Endodermal cell (in vitro differentiated cells): Measurements from ENCODE around the gene ATP1A1. TPM values are rescaled to one million over a fixed set of nuclear protein-coding genes. Genes with fewer than 3 reads are reported as not detected.

Experiments
- DNase-seq: peaks from one replicate; pipeline ENCODE4 v3.0.0-alpha.2; 2017
- H3K27ac ChIP-seq: 2 replicates; pipeline ENCODE4 v1.5.1; 2013; ENCODE audit warnings: mild to moderate bottlenecking, low read depth, low read length, moderate library complexity
- H3K27me3 ChIP-seq: 2 replicates; pipeline ENCODE4 v1.6.1; 2013; ENCODE audit warnings: mild to moderate bottlenecking, low read length, moderate library complexity; ENCODE audit not compliant: insufficient read depth, control insufficient read depth, poor library complexity, severe bottlenecking
- H3K36me3 ChIP-seq: 2 replicates; pipeline ENCODE4 v1.7.0; 2013; ENCODE audit warnings: mild to moderate bottlenecking, low read length, moderate library complexity; ENCODE audit not compliant: control insufficient read depth, insufficient read depth
- H3K4me1 ChIP-seq: one replicate; pipeline ENCODE4 v1.7.0; 2013; ENCODE audit warnings: low read length; ENCODE audit not compliant: control insufficient read depth, insufficient read depth
- H3K4me3 ChIP-seq: 2 replicates; pipeline ENCODE4 v1.5.1; 2013; ENCODE audit warnings: mild to moderate bottlenecking, low read length, moderate library complexity
- H3K9ac ChIP-seq: 2 replicates; pipeline ENCODE4 v1.6.1; 2013; ENCODE audit warnings: mild to moderate bottlenecking, low read length, moderate library complexity; ENCODE audit not compliant: poor library complexity, severe bottlenecking; ENCODE audit errors: extremely low read depth
- H3K9me3 ChIP-seq: 2 replicates; pipeline ENCODE4 v1.6.1; 2013; ENCODE audit warnings: mild to moderate bottlenecking, low read length, moderate library complexity; ENCODE audit not compliant: control insufficient read depth
- H3K27ac Mint-ChIP-seq: 2 replicates; pipeline ENCODE4 v1.8.0; 2020; ENCODE audit warnings: mixed read lengths
- H3K27me3 Mint-ChIP-seq: 2 replicates; pipeline ENCODE4 v1.8.0; 2021; ENCODE audit warnings: mild to moderate bottlenecking, mixed read lengths; ENCODE audit not compliant: insufficient read depth
- H3K36me3 Mint-ChIP-seq: 2 replicates; pipeline ENCODE4 v1.8.0; 2020; ENCODE audit warnings: low read depth, mixed read lengths
- H3K4me1 Mint-ChIP-seq: 2 replicates; pipeline ENCODE4 v1.8.0; 2020; ENCODE audit warnings: mixed read lengths
- H3K4me3 Mint-ChIP-seq: 2 replicates; pipeline ENCODE4 v1.8.0; 2020; ENCODE audit warnings: mild to moderate bottlenecking, moderate library complexity, mixed read lengths
- H3K9me3 Mint-ChIP-seq: 2 replicates; pipeline ENCODE4 v1.8.0; 2020; ENCODE audit warnings: mild to moderate bottlenecking, mixed read lengths
- CTCF ChIP-seq: fragments of 200-600 bp; sonication (generic); conservative IDR thresholded peaks from 2 replicates; pipeline ENCODE4 v1.5.0; 2021; ENCODE audit warnings: antibody characterized with exemption, mild to moderate bottlenecking
- WGBS, 2 experiments: methylation state at CpG; one replicate each; pipeline versions ENCODE4 v1.1.5 to v1.1.7; 2013; ENCODE audit warnings: missing lambda C conversion rate in 2 of 2, mixed read lengths in 1 of 2; ENCODE audit not compliant: insufficient coverage in 1 of 2, insufficient read length in 1 of 2; 5-methylcytosine and 5-hydroxymethylcytosine counted together
- total RNA-seq, 2 donors: library from RNA; stranded (reverse); fragmentation: NEBNext Ultra II Directional in 1 of 2; extraction: Animal tissue kit (Norgen Biotek cat#: 25700) in 1 of 2; gene quantifications; 2 replicates in 1 of 2; 3 replicates in 1 of 2; pipeline ENCODE4 v1.2.1, GENCODE V29; 2021

The ATP1A1 gene
- total RNA-seq, 2 donors from 2014 or later: 359 to 398 TPM

- H3K36me3 Mint-ChIP-seq: no peaks in the 10 kb centered on the region
- Histone ChIP-seq H3K4me1 (peaks cover 22% of the 10 kb centered on the region), H3K27ac (no peak overlapping the region), H3K27me3 (no peaks in the 10 kb centered on the region), H3K36me3 (no peaks in the 10 kb centered on the region), H3K4me3 (no peak overlapping the region), H3K9me3 (no peaks in the 10 kb centered on the region), H3K9ac (no peak overlapping the region)
- TF ChIP-seq CTCF: no peak
- no peak for DNase-seq
- peaks cover 5% of the 10 kb centered on the region for H3K27me3 Mint-ChIP-seq
- H3K4me3 Mint-ChIP-seq: no peak overlapping the region
- peaks cover 17% of the 10 kb centered on the region for H3K4me1 Mint-ChIP-seq
- no peaks in the 10 kb centered on the region for H3K9me3 Mint-ChIP-seq
- H3K27ac Mint-ChIP-seq: no peak overlapping the region
- 96 to 100% methylated on average over 4 to 5 of the region's 5 CpGs for WGBS, 2 experiments
These were observed 39.7 kb upstream of the ATP1A1 start for GRCh38 chr1:116333171-116334014.

GRCh38 chr1:116334015-116334547, 39.0 kb upstream of the ATP1A1 start:
- Mint-ChIP-seq H3K4me3 (no peak overlapping the region), H3K27ac (no peak overlapping the region), H3K4me1 (peaks cover 17% of the 10 kb centered on the region), H3K9me3 (no peaks in the 10 kb centered on the region), H3K36me3 (no peaks in the 10 kb centered on the region), H3K27me3 (peaks cover 5% of the 10 kb centered on the region)
- H3K9me3 ChIP-seq: no peaks in the 10 kb centered on the region
- H3K9ac ChIP-seq: no peak overlapping the region
- 98% methylated on average over 2 of the region's 2 CpGs; no CpG with 5 or more reads in 1 of the 2 experiments for WGBS, 2 experiments
- H3K36me3 ChIP-seq: no peaks in the 10 kb centered on the region
- no peak for DNase-seq
- H3K4me1 ChIP-seq: peaks cover 22% of the 10 kb centered on the region
- TF ChIP-seq CTCF: no peak
- H3K27ac ChIP-seq: no peak overlapping the region
- H3K27me3 ChIP-seq: no peaks in the 10 kb centered on the region
- H3K4me3 ChIP-seq: no peak overlapping the region

- no peak for TF ChIP-seq CTCF
- Histone ChIP-seq H3K36me3 (no peaks in the 10 kb centered on the region), H3K4me1 (peaks cover 22% of the 10 kb centered on the region), H3K27ac (no peak overlapping the region), H3K4me3 (no peak overlapping the region), H3K9me3 (no peaks in the 10 kb centered on the region), H3K9ac (no peak overlapping the region), H3K27me3 (no peaks in the 10 kb centered on the region)
- DNase-seq: peak; percentile 66
- Mint-ChIP-seq H3K4me3 (no peak overlapping the region), H3K36me3 (no peaks in the 10 kb centered on the region), H3K27me3 (peaks cover 5% of the 10 kb centered on the region), H3K4me1 (peaks cover 14% of the 10 kb centered on the region), H3K9me3 (no peaks in the 10 kb centered on the region), H3K27ac (no peak overlapping the region)
- 66 to 70% methylated on average over 9 of the region's 9 CpGs for WGBS, 2 experiments
These were observed 38.0 kb upstream of the ATP1A1 start for GRCh38 chr1:116334868-116335635.
